SK-N-SH (cell line): ENCODE data around the gene OGN. TPM values are rescaled to one million over a fixed set of nuclear protein-coding genes. Genes with fewer than 3 reads are reported as not detected.

Experiments
- CTCF ChIA-PET: fragments of 300-600, 350-600 bp; formaldehyde crosslinking; extraction: SDS; loops from one replicate; lab custom pipeline; 2021; lab: Yijun Ruan, JAX
- POLR2A ChIA-PET: fragments of 350-600 bp; sonication (Branson Sonifier 250); formaldehyde crosslinking; extraction: SDS; loops from one replicate; lab custom pipeline; 2020; ENCODE audit warnings: antibody characterized with exemption, inconsistent platforms; lab: Yijun Ruan, JAX
- DNase-seq: peaks from one replicate; pipeline ENCODE4 v3.0.0; 2012
- H2AFZ ChIP-seq: fragments of 200-600 bp; sonication (generic); 2 replicates; pipeline ENCODE4 v1.8.1; 2016; ENCODE audit warnings: antibody characterized with exemption, mild to moderate bottlenecking, low read depth
- H3F3A ChIP-seq: fragments of 200-600 bp; sonication (generic); replicated peaks from 2 replicates; pipeline ENCODE3; 2016; ENCODE audit warnings: antibody characterized with exemption, mild to moderate bottlenecking; ENCODE audit not compliant: insufficient read depth
- H3K27ac ChIP-seq, 2 experiments: fragments of 200-500 bp in 1 of 2; fragments of 200-600 bp in 1 of 2; sonication (Bioruptor generic) in 1 of 2; sonication (generic), shearing (Covaris generic) in 1 of 2; 2 replicates each; pipeline versions ENCODE4 v1.5.1 to v1.6.1; 2014 to 2016; ENCODE audit warnings: low read depth in 2 of 2, inconsistent platforms in 1 of 2, low read length in 1 of 2, mild to moderate bottlenecking in 1 of 2, mixed read lengths in 1 of 2
- H3K27me3 ChIP-seq: fragments of 200-600 bp; sonication (generic), shearing (Covaris generic); 2 replicates; pipeline ENCODE4 v1.6.1; 2016; ENCODE audit warnings: mixed run types; ENCODE audit not compliant: insufficient read depth
- H3K36me3 ChIP-seq, 2 experiments: fragments of 200-500 bp in 1 of 2; fragments of 200-600 bp in 1 of 2; sonication (Bioruptor generic) in 1 of 2; sonication (generic) in 1 of 2; replicated peaks in 1 of 2; 2 replicates each; pipeline versions ENCODE3 to v1.5.1; 2014 to 2016; ENCODE audit warnings: low read length in 1 of 2, mild to moderate bottlenecking in 1 of 2; ENCODE audit not compliant: insufficient read depth in 2 of 2, control insufficient read depth in 1 of 2
- H3K4me1 ChIP-seq, 2 experiments: fragments of 200-500 bp in 1 of 2; fragments of 200-600 bp in 1 of 2; sonication (Bioruptor generic) in 1 of 2; sonication (generic), shearing (Covaris generic) in 1 of 2; 2 replicates each; pipeline versions ENCODE4 v1.5.1 to v1.6.1; 2014 to 2016; ENCODE audit warnings: low read depth in 1 of 2, low read length in 1 of 2, mixed run types in 1 of 2; ENCODE audit not compliant: insufficient read depth in 2 of 2, control insufficient read depth in 1 of 2
- H3K4me2 ChIP-seq: fragments of 200-600 bp; sonication (generic), shearing (Covaris generic); 2 replicates; pipeline ENCODE4 v1.6.1; 2017; ENCODE audit warnings: mixed run types
- H3K4me3 ChIP-seq, 2 experiments: fragments of 200-500 bp in 1 of 2; fragments of 200-600 bp in 1 of 2; sonication (Bioruptor generic) in 1 of 2; sonication (generic), shearing (Covaris generic) in 1 of 2; 2 replicates each; pipeline versions ENCODE4 v1.5.1 to v1.8.1; 2014 to 2016; ENCODE audit warnings: low read depth in 2 of 2, inconsistent platforms in 1 of 2, low read length in 1 of 2, mild to moderate bottlenecking in 1 of 2, mixed read lengths in 1 of 2, moderate library complexity in 1 of 2
- H3K79me2 ChIP-seq: fragments of 200-600 bp; sonication (generic); 2 replicates; pipeline ENCODE4 v1.8.1; 2017; ENCODE audit warnings: mild to moderate bottlenecking; ENCODE audit not compliant: insufficient read depth
- H3K9ac ChIP-seq: fragments of 200-600 bp; sonication (generic); 2 replicates; pipeline ENCODE4 v1.6.1; 2017; ENCODE audit warnings: mixed run types
- H3K9me2 ChIP-seq: fragments of 200-600 bp; sonication (generic); 2 replicates; pipeline ENCODE4 v1.6.1; 2017; ENCODE audit warnings: mixed run types
- H3K9me3 ChIP-seq: fragments of 200-600 bp; sonication (generic); 2 replicates; pipeline ENCODE4 v1.6.1; 2017; ENCODE audit warnings: mixed run types, mild to moderate bottlenecking, moderate library complexity
- H4K20me1 ChIP-seq: fragments of 200-600 bp; sonication (generic); 2 replicates; pipeline ENCODE4 v1.6.1; 2017; ENCODE audit warnings: mild to moderate bottlenecking, mixed run types; ENCODE audit not compliant: insufficient read depth
- CHD2 ChIP-seq: fragments of 150-350 bp; IDR thresholded peaks from 2 replicates; pipeline ENCODE4 v1.6.1; 2018; ENCODE audit warnings: low read length; ENCODE audit not compliant: partially characterized antibody
- ELF1 ChIP-seq: IDR thresholded peaks from 2 replicates; pipeline ENCODE4 v1.4.0; 2012
- FOSL2 ChIP-seq: IDR thresholded peaks from 2 replicates; pipeline ENCODE4 v1.4.0; 2012; ENCODE audit warnings: low read depth, mild to moderate bottlenecking, moderate library complexity, borderline replicate concordance
- FOXM1 ChIP-seq: IDR thresholded peaks from 2 replicates; pipeline ENCODE4 v1.4.0; 2012; ENCODE audit warnings: low read depth, mild to moderate bottlenecking
- JUND ChIP-seq: IDR thresholded peaks from 2 replicates; pipeline ENCODE4 v1.4.0; 2012
- MXI1 ChIP-seq: IDR thresholded peaks from 2 replicates; pipeline ENCODE4 v1.6.1; 2012; ENCODE audit warnings: mild to moderate bottlenecking, low read depth, low read length, improper control_type of control experiment
- NRF1 ChIP-seq: IDR thresholded peaks from 2 replicates; pipeline ENCODE4 v1.6.1; 2012; ENCODE audit warnings: low read depth, mild to moderate bottlenecking, low read length
- RAD21 ChIP-seq: IDR thresholded peaks from 2 replicates; pipeline ENCODE4 v1.6.1; 2012; ENCODE audit warnings: mild to moderate bottlenecking, low read length
- RCOR1 ChIP-seq: fragments of 150-350 bp; IDR thresholded peaks from 2 replicates; pipeline ENCODE4 v1.6.1; 2017; ENCODE audit warnings: antibody characterized with exemption, low read length
- RXRA ChIP-seq: IDR thresholded peaks from 2 replicates; pipeline ENCODE4 v1.4.0; 2012; ENCODE audit warnings: low read depth, mild to moderate bottlenecking, borderline replicate concordance
- SIN3A ChIP-seq: IDR thresholded peaks from 2 replicates; pipeline ENCODE4 v1.6.1; 2012; ENCODE audit warnings: low read depth, mild to moderate bottlenecking, low read length, moderate library complexity, borderline replicate concordance
- SMC3 ChIP-seq: IDR thresholded peaks from 2 replicates; pipeline ENCODE4 v1.6.1; 2012; ENCODE audit warnings: low read depth, low read length, improper control_type of control experiment
- TCF12 ChIP-seq: IDR thresholded peaks from 2 replicates; pipeline ENCODE4 v1.4.0; 2012
- TEAD4 ChIP-seq: IDR thresholded peaks from 2 replicates; pipeline ENCODE4 v1.4.0; 2012; ENCODE audit warnings: mild to moderate bottlenecking, borderline replicate concordance; ENCODE audit not compliant: insufficient read depth
- WGBS: methylation state at CpG from one replicate; pipeline ENCODE4 v1.1.6; 2017; ENCODE audit warnings: low lambda C conversion rate; 5-methylcytosine and 5-hydroxymethylcytosine counted together
- polyA plus RNA-seq, 3 experiments: library from polyadenylated mRNA; depleted of rRNA; stranded (reverse); fragments of >200 nt; gene quantifications; 2 replicates each; pipeline ENCODE4 v1.2.3, GENCODE V29; 2012
- TF ChIP-seq, protein P1 (sequence below): fragments of 150-350 bp; IDR thresholded peaks from 2 replicates; pipeline ENCODE4 v1.6.1; 2017; ENCODE audit warnings: antibody characterized with exemption, low read length, low read depth, borderline replicate concordance
- TF ChIP-seq, protein P2 (sequence below): IDR thresholded peaks from 2 replicates; pipeline ENCODE4 v1.4.0; 2012; ENCODE audit warnings: low read depth

The OGN gene
- polyA plus RNA-seq, 1 of the 3 experiments (the other 2 are of a cell fraction) = 0.03 TPM

DNA sequence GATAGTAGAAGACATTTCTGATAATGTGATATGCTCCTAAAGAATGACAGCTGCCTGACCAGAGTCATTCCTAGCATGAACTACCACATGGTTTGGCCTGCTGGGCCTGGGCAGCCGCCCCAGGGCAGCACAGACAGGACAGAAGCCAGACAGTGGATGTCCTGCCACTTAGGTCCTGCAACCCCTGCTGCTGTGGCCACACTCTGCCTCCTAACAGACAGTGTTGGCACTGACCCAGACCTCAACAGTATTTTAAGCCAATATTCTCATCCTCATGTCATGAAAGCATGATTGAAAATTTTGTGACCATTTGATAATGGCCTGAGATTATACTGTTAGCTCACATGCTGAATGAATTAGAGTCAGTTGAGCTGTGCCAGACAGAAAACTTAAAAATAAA lies 62.8 kb downstream of the OGN start (continued):
- TF ChIP-seq JUND = no peak
- no peak for TF ChIP-seq NRF1
- TF ChIP-seq SMC3 = no peak
- TF ChIP-seq MXI1 = 0 out of 2 replicates have a peak, but pooled peaks have one; percentile 62
- TF ChIP-seq, protein P1, sequence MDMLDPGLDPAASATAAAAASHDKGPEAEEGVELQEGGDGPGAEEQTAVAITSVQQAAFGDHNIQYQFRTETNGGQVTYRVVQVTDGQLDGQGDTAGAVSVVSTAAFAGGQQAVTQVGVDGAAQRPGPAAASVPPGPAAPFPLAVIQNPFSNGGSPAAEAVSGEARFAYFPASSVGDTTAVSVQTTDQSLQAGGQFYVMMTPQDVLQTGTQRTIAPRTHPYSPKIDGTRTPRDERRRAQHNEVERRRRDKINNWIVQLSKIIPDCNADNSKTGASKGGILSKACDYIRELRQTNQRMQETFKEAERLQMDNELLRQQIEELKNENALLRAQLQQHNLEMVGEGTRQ = no peak
- TF ChIP-seq CHD2 = peak; percentile 36
- peak; percentile 62 for TF ChIP-seq RCOR1
- no peak for TF ChIP-seq FOSL2
- no peak for TF ChIP-seq SIN3A

DNA sequence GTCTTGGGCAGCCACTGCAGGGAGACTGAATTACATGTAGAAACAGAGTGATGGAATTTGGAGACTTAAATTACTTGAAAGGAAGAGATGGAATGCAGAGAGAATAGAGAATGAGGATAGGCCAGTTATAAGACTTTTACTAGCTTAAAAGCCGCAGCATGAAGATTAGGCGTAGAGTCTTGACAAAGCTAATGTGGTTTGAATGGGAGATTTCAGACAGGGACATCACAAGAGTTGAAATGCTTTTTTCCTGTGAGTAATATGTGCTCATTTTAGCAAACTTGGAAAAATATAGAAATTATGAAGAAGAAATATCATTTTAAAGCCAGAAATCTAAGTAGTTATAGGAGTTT lies 71.1 kb downstream of the OGN start:
- peak overlapping the region; percentile 19 to 23; a peak in 2 of 4 replicates for H3K27ac ChIP-seq
- no peaks in the 10 kb centered on the region for H3K9me3 ChIP-seq
- H3K4me1 ChIP-seq = peaks cover 4 to 6% of the 10 kb centered on the region in 2 experiments; a peak in 3 of 4 replicates
- TF ChIP-seq TEAD4 (no peak), FOXM1 (no peak), TCF12 (no peak), SMC3 (no peak), CHD2 (no peak), RXRA (no peak), ELF1 (no peak), RAD21 (no peak), RCOR1 (no peak)
- TF ChIP-seq, protein P2, sequence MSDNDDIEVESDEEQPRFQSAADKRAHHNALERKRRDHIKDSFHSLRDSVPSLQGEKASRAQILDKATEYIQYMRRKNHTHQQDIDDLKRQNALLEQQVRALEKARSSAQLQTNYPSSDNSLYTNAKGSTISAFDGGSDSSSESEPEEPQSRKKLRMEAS = no peak
- H3K4me3 ChIP-seq = no peak overlapping the region
- CTCF ChIA-PET = interaction anchor here (1.3 to 3.5 kb wide), 5 partner anchors 9 to 195 kb away, joined by 3 to 17 read pairs (median 7); no protein-coding TSS in a partner anchor
- DNase-seq = no peak
- H3K27me3 ChIP-seq = no peaks in the 10 kb centered on the region
- H3K9me2 ChIP-seq = no peaks in the 10 kb centered on the region
- 100% methylated on average over 2 of the region's 2 CpGs for WGBS
- H3K4me2 ChIP-seq = no peak overlapping the region
- POLR2A ChIA-PET = no interaction called here
- no peaks in the 10 kb centered on the region for H4K20me1 ChIP-seq
- peaks cover 4% of the 10 kb centered on the region for H3F3A ChIP-seq
- no peaks in the 10 kb centered on the region for H3K79me2 ChIP-seq
- peaks cover 0 to under 1% of the 10 kb centered on the region in 2 experiments for H3K36me3 ChIP-seq
- H2AFZ ChIP-seq = no peak overlapping the region
- no peak overlapping the region for H3K9ac ChIP-seq

Other genes with a start within 250 kb of the OGN start
- 30.4 and 32.9 TPM in 2 replicates for gene IARS1, start 110.9 kb downstream of the OGN start, polyA plus RNA-seq (2012; rRNA removed)
- gene NOL8, start 79.2 kb downstream of the OGN start, polyA plus RNA-seq (2012; rRNA removed) = 9.6 and 13.2 TPM in 2 replicates
- gene CENPP, start 78.6 kb downstream of the OGN start, polyA plus RNA-seq (2012; rRNA removed) = 1.3 and 1.5 TPM in 2 replicates
- gene OMD, start 19.9 kb upstream of the OGN start, polyA plus RNA-seq (2012; rRNA removed) = 0.03 TPM in 1 of 2 replicates, not detected in the other
- 0.76 and 1.7 TPM in 2 replicates for gene ASPN, start 77.9 kb upstream of the OGN start, polyA plus RNA-seq (2012; rRNA removed)
- 0.16 and 0.20 TPM in 2 replicates for gene ECM2, start 131.4 kb upstream of the OGN start, polyA plus RNA-seq (2012; rRNA removed)